ENCODE data around the gene IL21R. TPM values are rescaled to one million over a fixed set of nuclear protein-coding genes. Genes with fewer than 3 reads are reported as not detected.

Gene IL21R
- total and polyA plus RNA-seq, 9 of the 15 experiments (the other 6 are each of a cell fraction or from before 2014, with no cell fraction given), result 0.04 to 0.34 (median 0.18) TPM; not detected in 1

GRCh38 chr16:27392671-27393070 lies 9.3 kb upstream of the IL21R start:
- no peak for TF ChIP-seq YY1 (IDR thresholded peaks at IDR 0.05; ENCODE audit: borderline replicate concordance in 1 of 3, control insufficient read depth in 1 of 3, extremely low read depth in 1 of 3, insufficient read depth in 3 of 3, insufficient read length in 1 of 3, insufficient replicate concordance in 2 of 3, low read depth in 1 of 3, low read length in 2 of 3)
- TF ChIP-seq CREB3 (tag; conservative IDR thresholded peaks at IDR 0.05; ENCODE audit: low read depth), result no peak
- no peak for FAIRE-seq
- Histone ChIP-seq H3K27me3 (ENCODE audit: control insufficient read depth in 2 of 2, insufficient read depth in 2 of 2, low read length in 2 of 2) (0 out of 5 replicates have a peak, but pooled peaks cover 0 to 7% of the 10 kb centered on the region in 2 experiments), H4K20me1 (replicated peaks; ENCODE audit: control insufficient read depth, insufficient read depth, low read length) (no peaks in the 10 kb centered on the region), H3K27ac (ENCODE audit: extremely low read depth, low read depth, low read length) (no peak overlapping the region), H3K36me3 (ENCODE audit: control insufficient read depth, insufficient read depth, low read length) (no peaks in the 10 kb centered on the region), H3K9me1 (ENCODE audit: control insufficient read depth, insufficient read depth, low read length) (no peaks in the 10 kb centered on the region), H3K4me2 (ENCODE audit: insufficient read depth, low read length) (no peak overlapping the region), H3K9me3 (replicated peaks; ENCODE audit: control insufficient read depth, insufficient read depth, low read depth, low read length) (no peaks in the 10 kb centered on the region), H2AFZ (ENCODE audit: low read depth, low read length) (no peak overlapping the region), H3K4me3 (no peak overlapping the region), H3K9ac (ENCODE audit: insufficient read depth in 1 of 2, low read depth in 2 of 2, low read length in 2 of 2) (no peak overlapping the region), H3K4me1 (replicated peaks in 1 of 2; ENCODE audit: control insufficient read depth in 2 of 2, insufficient read depth in 2 of 2, low read length in 2 of 2) (no peaks in the 10 kb centered on the region), H3K79me2 (ENCODE audit: control insufficient read depth, insufficient read depth, low read length) (no peaks in the 10 kb centered on the region)
- 0% methylated on average over 1 of the region's 1 CpG for WGBS (ENCODE audit: insufficient coverage, low coverage, missing lambda C conversion rate)
- in situ Hi-C loops (cut with MboI), result no loop called here
- no peak for ATAC-seq
- intact Hi-C loops (cut with micrococcal nuclease), result no loop called here
- CTCF ChIA-PET (ENCODE audit: low intra/inter-chr PET ratio), result no interaction called here
- BruUV-seq (replicated peaks), result no TSS peak
- POLR2A ChIA-PET, result no interaction called here
- no peak for DNase-seq (ENCODE audit: extremely low read depth in 1 of 4, low spot score in 3 of 4)

GRCh38 chr16:27394516-27394915 lies 7.5 kb upstream of the IL21R start:
- H3K4me1 ChIP-seq (replicated peaks in 1 of 2; ENCODE audit: control insufficient read depth in 2 of 2, insufficient read depth in 2 of 2, low read length in 2 of 2), result no peaks in the 10 kb centered on the region
- DNase-seq (ENCODE audit: extremely low read depth in 1 of 4, low spot score in 3 of 4), result no peak
- H3K9ac ChIP-seq (ENCODE audit: insufficient read depth in 1 of 2, low read depth in 2 of 2, low read length in 2 of 2), result no peak overlapping the region
- ChIA-PET POLR2A (no interaction called here), CTCF (ENCODE audit: low intra/inter-chr PET ratio) (no interaction called here)
- intact Hi-C loops (cut with micrococcal nuclease) (no loop called here), in situ Hi-C loops (cut with MboI) (no loop called here)
- H3K9me1 ChIP-seq (ENCODE audit: control insufficient read depth, insufficient read depth, low read length), result no peaks in the 10 kb centered on the region
- H4K20me1 ChIP-seq (replicated peaks; ENCODE audit: control insufficient read depth, insufficient read depth, low read length), result no peaks in the 10 kb centered on the region
- no peak overlapping the region for H3K27ac ChIP-seq (ENCODE audit: extremely low read depth, low read depth, low read length)
- H3K4me2 ChIP-seq (ENCODE audit: insufficient read depth, low read length), result no peak overlapping the region
- H3K27me3 ChIP-seq (ENCODE audit: control insufficient read depth in 2 of 2, insufficient read depth in 2 of 2, low read length in 2 of 2), result no peaks in the 10 kb centered on the region
- H3K4me3 ChIP-seq, result no peak overlapping the region
- H3K36me3 ChIP-seq (ENCODE audit: control insufficient read depth, insufficient read depth, low read length), result no peaks in the 10 kb centered on the region
- no peak for TF ChIP-seq HDAC6 (IDR thresholded peaks at IDR 0.05; ENCODE audit: low read depth, low read length)
- no peak for TF ChIP-seq PHB (CRISPR knock-in tag; IDR thresholded peaks at IDR 0.05)
- TF ChIP-seq ZNF174 (CRISPR knock-in tag; IDR thresholded peaks at IDR 0.05), result no peak
- TF ChIP-seq TAF9B (IDR thresholded peaks at IDR 0.05; ENCODE audit: partially characterized antibody), result no peak
- TF ChIP-seq NCOA6 (IDR thresholded peaks at IDR 0.05), result no peak
- no peak for TF ChIP-seq BRD9 (IDR thresholded peaks at IDR 0.05; ENCODE audit: low read depth, partially characterized antibody)
- TF ChIP-seq PTBP1 (IDR thresholded peaks at IDR 0.05; ENCODE audit: low read depth, low read length), result no peak
- no peak for TF ChIP-seq ARID2 (IDR thresholded peaks at IDR 0.05)
- TF ChIP-seq DDX20 (tag; IDR thresholded peaks at IDR 0.05; ENCODE audit: low read depth), result no peak
- no peak for TF ChIP-seq ETS2 (tag; IDR thresholded peaks at IDR 0.05; ENCODE audit: borderline replicate concordance, poor library complexity, severe bottlenecking)
- no peak for TF ChIP-seq ZNF311 (CRISPR knock-in tag; IDR thresholded peaks at IDR 0.05)
- ATAC-seq, result no peak
- FAIRE-seq, result no peak
- no TSS peak for BruUV-seq (replicated peaks)
- H3K9me3 ChIP-seq (replicated peaks; ENCODE audit: control insufficient read depth, insufficient read depth, low read depth, low read length), result no peaks in the 10 kb centered on the region
- no peak overlapping the region for H2AFZ ChIP-seq (ENCODE audit: low read depth, low read length)
- no peaks in the 10 kb centered on the region for H3K79me2 ChIP-seq (ENCODE audit: control insufficient read depth, insufficient read depth, low read length)
